Ramos (cell line): ENCODE results near the gene RAP1GAP2.

Experiments
- in situ Hi-C: fragments of 300-500 bp; cut with MboI; formaldehyde crosslinking; loops from one replicate; pipeline ENCODE4 v1.14.3; 2022; ENCODE audit warnings: low sequenced_read_pairs; ENCODE audit not compliant: unreplicated experiment

The RAP1GAP2 gene

GRCh38 chr17:2905696-2906501 is 109.7 kb downstream of the RAP1GAP2 start:
- in situ Hi-C loops, result no loop called here

- in situ Hi-C loops, result no loop called here
These were observed 110.7 kb downstream of the RAP1GAP2 start for GRCh38 chr17:2906901-2907300.

GRCh38 chr17:2909175-2909845 is 113.1 kb downstream of the RAP1GAP2 start:
- in situ Hi-C loops, result no loop called here

GRCh38 chr17:2909846-2910234 is 113.6 kb downstream of the RAP1GAP2 start:
- in situ Hi-C loops, result no loop called here

- in situ Hi-C loops, result no loop called here
These were observed 115.0 kb downstream of the RAP1GAP2 start for GRCh38 chr17:2911035-2911754.

- in situ Hi-C loops, result no loop called here
These were observed 115.5 kb downstream of the RAP1GAP2 start for GRCh38 chr17:2911755-2912111.

- in situ Hi-C loops, result no loop called here
These were observed 116.5 kb downstream of the RAP1GAP2 start for GRCh38 chr17:2912754-2913153.

- in situ Hi-C loops, result no loop called here
These were observed 120.2 kb downstream of the RAP1GAP2 start for GRCh38 chr17:2916461-2916860.

- in situ Hi-C loops, result no loop called here
These were observed 125.2 kb downstream of the RAP1GAP2 start for GRCh38 chr17:2921443-2921842.

- in situ Hi-C loops, result no loop called here
These were observed 128.0 kb downstream of the RAP1GAP2 start for GRCh38 chr17:2924211-2924610.

- in situ Hi-C loops, result no loop called here
These were observed 128.8 kb downstream of the RAP1GAP2 start for GRCh38 chr17:2925011-2925410.

- in situ Hi-C loops, result no loop called here
These were observed 129.9 kb downstream of the RAP1GAP2 start for GRCh38 chr17:2926019-2926650.

- in situ Hi-C loops, result no loop called here
These were observed 132.2 kb downstream of the RAP1GAP2 start for GRCh38 chr17:2928294-2928890.

- in situ Hi-C loops, result no loop called here
These were observed 133.8 kb downstream of the RAP1GAP2 start for GRCh38 chr17:2929881-2930533.

- in situ Hi-C loops, result no loop called here
These were observed 135.6 kb downstream of the RAP1GAP2 start for GRCh38 chr17:2931876-2932275.

GRCh38 chr17:2932946-2933345 is 136.7 kb downstream of the RAP1GAP2 start:
- in situ Hi-C loops, result no loop called here

GRCh38 chr17:2933606-2934005 is 137.4 kb downstream of the RAP1GAP2 start:
- in situ Hi-C loops, result no loop called here

- in situ Hi-C loops, result no loop called here
These were observed 139.4 kb downstream of the RAP1GAP2 start for GRCh38 chr17:2935632-2936031.

GRCh38 chr17:2936351-2936750 is 140.1 kb downstream of the RAP1GAP2 start:
- in situ Hi-C loops, result no loop called here

GRCh38 chr17:2936771-2937321 is 140.6 kb downstream of the RAP1GAP2 start:
- in situ Hi-C loops, result no loop called here
